Ishikawa (cell line): ENCODE results near the gene MAP7D1.

Experiments
- CEBPB ChIP-seq: IDR thresholded peaks from 2 replicates; pipeline ENCODE4 v1.6.1; 2012
- CREB1 ChIP-seq: IDR thresholded peaks from 2 replicates; pipeline ENCODE4 v1.6.1; 2012; ENCODE audit warnings: low read depth
- EGR1 ChIP-seq: IDR thresholded peaks from 2 replicates; pipeline ENCODE4 v1.6.1; 2012
- EP300 ChIP-seq: IDR thresholded peaks from 2 replicates; pipeline ENCODE4 v1.6.1; 2012; ENCODE audit warnings: borderline replicate concordance
- FOXM1 ChIP-seq: IDR thresholded peaks from 2 replicates; pipeline ENCODE4 v1.6.1; 2012; ENCODE audit warnings: low read depth, borderline replicate concordance
- MAX ChIP-seq: IDR thresholded peaks from 2 replicates; pipeline ENCODE4 v1.6.1; 2012
- NFIC ChIP-seq: IDR thresholded peaks from 2 replicates; pipeline ENCODE4 v1.6.1; 2012
- RAD21 ChIP-seq: IDR thresholded peaks from 2 replicates; pipeline ENCODE4 v1.6.1; 2012; ENCODE audit warnings: low read depth
- REST ChIP-seq: IDR thresholded peaks from 2 replicates; pipeline ENCODE4 v1.6.1; 2012; ENCODE audit warnings: low read depth, mild to moderate bottlenecking
- TAF1 ChIP-seq: IDR thresholded peaks from 2 replicates; pipeline ENCODE4 v1.6.1; 2012; ENCODE audit warnings: low read depth, mild to moderate bottlenecking
- TCF12 ChIP-seq: IDR thresholded peaks from 2 replicates; pipeline ENCODE4 v1.6.1; 2012; ENCODE audit warnings: low read depth
- TEAD4 ChIP-seq: IDR thresholded peaks from 2 replicates; pipeline ENCODE4 v1.6.1; 2012
- USF1 ChIP-seq: IDR thresholded peaks from 2 replicates; pipeline ENCODE4 v1.6.1; 2012
- YY1 ChIP-seq: IDR thresholded peaks from 2 replicates; pipeline ENCODE4 v1.6.1; 2012; ENCODE audit warnings: low read depth
- ZBTB7A ChIP-seq: IDR thresholded peaks from 2 replicates; pipeline ENCODE4 v1.6.1; 2012; ENCODE audit warnings: low read depth

MAP7D1 gene

GRCh38 chr1:36136535-36136934 lies 19.4 kb upstream of the MAP7D1 start:
- TF ChIP-seq TEAD4 (no peak), CEBPB (no peak), CREB1 (no peak), ZBTB7A (no peak), TCF12 (no peak)

- no peak for TF ChIP-seq TAF1
- no peak for TF ChIP-seq FOXM1
- no peak for TF ChIP-seq EP300
- TF ChIP-seq MAX = no peak
- TF ChIP-seq USF1 = no peak
- TF ChIP-seq ZBTB7A = no peak
- TF ChIP-seq RAD21 = no peak
Observed at GRCh38 chr1:36137226-36137625, 18.7 kb upstream of the MAP7D1 start.

- TF ChIP-seq USF1 = no peak
- no peak for TF ChIP-seq TEAD4
- TF ChIP-seq NFIC = no peak
- no peak for TF ChIP-seq TCF12
- no peak for TF ChIP-seq EP300
- no peak for TF ChIP-seq YY1
- no peak for TF ChIP-seq MAX
- TF ChIP-seq CEBPB = no peak
- no peak for TF ChIP-seq EGR1
- TF ChIP-seq RAD21 = no peak
- no peak for TF ChIP-seq TAF1
- no peak for TF ChIP-seq ZBTB7A
- no peak for TF ChIP-seq REST
- TF ChIP-seq CREB1 = no peak
- TF ChIP-seq FOXM1 = no peak
Observed at GRCh38 chr1:36137776-36138175, 18.2 kb upstream of the MAP7D1 start.

DNA sequence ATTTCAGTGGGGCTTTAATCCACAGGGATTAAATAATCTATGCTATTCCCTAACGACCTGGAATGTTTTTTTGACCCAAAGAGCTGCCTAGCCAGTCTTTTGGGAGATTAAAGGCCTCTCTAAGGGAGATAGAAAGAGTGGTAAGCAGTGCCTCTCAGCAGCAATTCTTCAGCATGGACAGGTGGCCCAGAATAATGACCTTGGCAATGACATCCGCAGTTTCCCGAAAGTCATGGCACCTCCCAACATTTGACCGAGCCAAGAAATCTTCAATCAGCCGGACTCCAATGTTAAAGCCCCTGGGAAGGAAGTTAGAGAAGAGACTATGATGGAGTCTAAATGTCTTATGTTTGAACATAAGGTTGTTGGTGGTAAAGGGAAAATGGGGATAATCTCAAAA lies 16.4 kb upstream of the MAP7D1 start:
- no peak for TF ChIP-seq TAF1

DNA sequence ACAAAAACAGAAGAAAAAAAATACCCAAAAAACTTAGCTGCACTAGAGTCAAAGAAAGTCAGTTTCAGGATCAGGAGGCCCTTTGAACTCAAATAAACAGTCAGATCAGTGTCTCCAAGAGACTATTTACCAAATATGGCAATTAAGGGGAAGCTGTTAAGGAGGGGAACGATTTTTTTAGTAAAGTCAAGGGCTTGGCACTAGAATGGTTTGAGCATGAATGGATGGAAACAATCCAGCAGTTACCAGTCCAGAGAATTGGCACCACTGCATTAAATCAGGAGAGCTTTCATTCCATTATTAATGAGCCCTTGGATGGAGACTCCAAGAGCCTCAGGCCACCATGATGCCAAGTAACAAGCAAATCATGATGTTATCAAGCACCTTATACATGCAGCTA lies 13.8 kb upstream of the MAP7D1 start:
- no peak for TF ChIP-seq TAF1
- TF ChIP-seq TCF12 = no peak
- no peak for TF ChIP-seq CEBPB
- no peak for TF ChIP-seq REST
- TF ChIP-seq MAX = no peak
- TF ChIP-seq ZBTB7A = no peak
- no peak for TF ChIP-seq CREB1
- TF ChIP-seq NFIC = no peak
- no peak for TF ChIP-seq USF1
- no peak for TF ChIP-seq FOXM1
- no peak for TF ChIP-seq EGR1
- TF ChIP-seq TEAD4 = no peak
- TF ChIP-seq EP300 = no peak

DNA sequence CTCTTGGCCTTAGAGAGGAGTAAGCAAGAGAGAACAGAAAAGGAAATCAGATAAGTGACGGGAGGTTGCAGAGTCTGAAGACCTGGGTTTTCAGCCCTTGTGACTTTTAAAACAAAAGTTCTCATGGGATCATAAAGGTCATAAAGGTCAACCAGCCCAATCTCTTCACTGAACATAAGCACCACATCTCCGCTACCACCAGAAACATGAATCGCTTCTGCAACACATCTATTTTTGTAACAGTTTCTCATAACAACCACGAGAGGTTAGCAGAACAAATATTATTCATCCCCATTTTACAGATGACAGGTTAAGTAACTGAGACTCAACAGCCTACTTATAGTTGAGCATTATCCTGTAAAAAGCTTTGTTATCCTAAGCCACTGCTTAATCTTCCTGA lies 12.5 kb upstream of the MAP7D1 start:
- no peak for TF ChIP-seq ZBTB7A
- no peak for TF ChIP-seq NFIC
- TF ChIP-seq CEBPB = no peak
- no peak for TF ChIP-seq EGR1
- no peak for TF ChIP-seq REST
- TF ChIP-seq MAX = no peak
- TF ChIP-seq EP300 = no peak
- TF ChIP-seq FOXM1 = no peak
- TF ChIP-seq CREB1 = no peak
- TF ChIP-seq TEAD4 = no peak
- TF ChIP-seq RAD21 = no peak
- no peak for TF ChIP-seq TCF12
- no peak for TF ChIP-seq TAF1
- no peak for TF ChIP-seq USF1
- TF ChIP-seq YY1 = no peak
